ENCODE measurements around the gene C2.
A peak's percentile ranks its signal among the peaks of the same experiment; 100 is the strongest.

C2 gene

DNA sequence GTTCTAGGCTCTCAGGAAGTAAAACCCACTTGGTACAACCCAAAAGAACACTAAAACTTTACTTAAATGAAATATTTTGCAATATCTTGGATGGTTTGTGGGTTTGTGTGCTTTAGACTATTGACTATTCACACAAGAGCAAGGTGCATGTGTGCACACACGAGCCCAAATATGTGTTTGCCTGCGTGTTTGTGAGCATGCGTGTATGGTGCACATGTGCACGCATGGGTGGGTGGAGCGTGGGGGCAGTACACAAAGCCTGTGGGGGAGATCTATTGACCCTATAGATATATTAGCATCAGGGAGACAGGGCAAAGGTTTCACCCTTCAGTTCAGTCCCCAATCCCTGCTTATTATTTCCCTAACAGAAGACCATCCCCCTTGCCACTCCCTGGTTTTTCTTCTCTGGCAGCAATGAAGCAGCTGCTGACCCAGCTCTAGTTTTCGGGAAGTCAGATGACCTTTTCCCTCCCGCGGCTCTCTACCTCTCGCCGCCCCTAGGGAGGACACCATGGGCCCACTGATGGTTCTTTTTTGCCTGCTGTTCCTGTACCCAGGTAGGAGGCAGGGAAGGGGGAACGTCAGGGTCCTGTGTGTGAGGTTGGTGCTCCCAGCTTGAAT is at the start of gene C2:
Gene C2, plus strand, starts transcription at position 476 of the 621 bp plus-strand sequence. Its CDS starts 36 bp downstream, at position 512.
- no peak for DNase-seq (ENCODE audit: low spot score)

DNA sequence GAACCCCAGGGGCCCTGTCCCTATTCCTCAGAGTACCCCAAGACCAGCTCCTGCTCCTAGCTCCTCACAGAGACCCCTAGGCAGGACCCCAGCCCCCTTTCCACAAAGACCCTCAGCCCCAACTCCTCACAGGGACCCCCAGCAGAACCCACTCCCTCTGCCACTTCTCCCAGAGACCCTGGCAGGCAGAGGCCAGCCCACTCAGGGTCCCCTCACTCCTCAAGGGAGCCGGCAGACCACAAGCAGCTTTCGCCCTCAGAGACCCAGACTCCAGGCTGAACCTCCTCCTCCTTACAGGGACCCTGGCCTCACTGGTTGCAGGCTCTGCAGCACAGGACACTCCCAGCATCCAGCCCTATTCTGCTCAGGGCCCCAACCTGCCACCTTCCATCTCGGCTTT is 49.3 kb upstream of the C2 start:
- peak; percentile 1 for DNase-seq (ENCODE audit: low spot score)

GRCh38 chr6:31878726-31879125 is 48.8 kb upstream of the C2 start, which contains the start of gene SLC44A4:
SLC44A4 (minus strand) TSS chr6:31878997; CDS start chr6:31878980, 17 bp downstream.
- peak; percentile 67 for DNase-seq (ENCODE audit: low spot score)

- no peak for DNase-seq (ENCODE audit: low spot score)
These were observed 48.4 kb upstream of the C2 start for GRCh38 chr6:31879143-31879542.

DNA sequence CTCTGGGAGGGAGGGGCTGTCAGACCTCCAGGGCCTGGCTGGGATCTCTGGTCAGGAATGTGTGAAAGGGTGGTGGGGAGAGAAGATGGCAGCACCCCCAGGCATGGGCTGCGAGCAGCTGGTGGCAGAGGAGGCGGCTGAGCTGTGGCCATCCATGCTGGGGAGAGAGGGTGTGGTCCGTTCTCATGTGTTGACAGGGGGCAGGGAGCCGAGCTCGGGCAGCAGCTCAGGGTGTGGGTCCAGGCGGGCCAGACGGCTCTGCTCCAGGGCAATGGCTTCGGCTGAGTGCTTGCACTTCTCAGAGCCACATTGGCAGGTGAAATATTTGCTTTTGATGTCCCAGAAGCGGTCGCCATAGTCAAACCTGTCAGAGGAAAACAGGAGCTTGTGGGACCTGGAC is 47.6 kb upstream of the C2 start:
- DNase-seq (ENCODE audit: low spot score) = no peak

- no peak for DNase-seq (ENCODE audit: low spot score)
These were observed 46.9 kb upstream of the C2 start for GRCh38 chr6:31880616-31881015.

- no peak for DNase-seq (ENCODE audit: low spot score)
These were observed 46.2 kb upstream of the C2 start for GRCh38 chr6:31881136-31881859.

DNA sequence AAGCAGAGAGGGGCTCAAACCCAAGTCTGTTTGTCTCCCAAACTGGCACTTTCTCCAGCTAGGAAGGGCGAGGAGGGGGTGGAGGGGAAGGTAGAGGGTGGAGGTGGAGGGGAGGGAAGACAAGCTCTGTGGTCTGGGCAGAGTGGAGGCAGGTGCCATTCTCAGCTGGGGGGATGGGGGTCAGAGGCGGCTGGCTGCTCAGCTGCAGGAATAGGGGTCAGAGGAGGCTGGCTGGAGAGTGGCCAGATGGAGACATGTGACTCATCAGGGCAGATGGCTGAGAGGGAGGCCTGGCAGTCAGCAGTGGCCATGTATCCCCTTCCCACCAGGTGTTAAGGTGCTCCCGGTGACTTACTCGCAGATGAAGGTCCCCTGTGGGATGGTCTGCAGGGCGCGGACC is 45.2 kb upstream of the C2 start:
- no peak for DNase-seq (ENCODE audit: low spot score)

DNA sequence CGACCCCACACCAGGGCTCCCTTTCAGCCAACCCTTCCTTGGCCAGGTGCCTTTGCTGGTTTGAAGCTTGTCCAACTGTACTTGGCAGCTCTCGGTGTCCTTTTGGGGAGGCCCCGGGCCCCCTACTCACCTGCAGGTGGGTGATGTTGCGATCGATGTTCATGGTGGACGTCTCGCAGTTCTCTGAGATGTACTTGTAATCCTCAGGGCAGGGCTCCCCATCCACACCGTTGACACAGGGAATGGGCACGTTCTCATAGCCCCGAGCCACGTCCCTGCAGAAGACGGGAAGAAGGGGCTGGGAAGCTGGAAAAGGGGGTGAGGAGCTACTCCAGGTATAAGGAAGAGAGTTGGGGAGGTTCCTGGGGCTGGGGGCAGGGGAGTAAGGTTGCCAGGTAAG is 43.8 kb upstream of the C2 start:
- DNase-seq (ENCODE audit: low spot score) = no peak

DNA sequence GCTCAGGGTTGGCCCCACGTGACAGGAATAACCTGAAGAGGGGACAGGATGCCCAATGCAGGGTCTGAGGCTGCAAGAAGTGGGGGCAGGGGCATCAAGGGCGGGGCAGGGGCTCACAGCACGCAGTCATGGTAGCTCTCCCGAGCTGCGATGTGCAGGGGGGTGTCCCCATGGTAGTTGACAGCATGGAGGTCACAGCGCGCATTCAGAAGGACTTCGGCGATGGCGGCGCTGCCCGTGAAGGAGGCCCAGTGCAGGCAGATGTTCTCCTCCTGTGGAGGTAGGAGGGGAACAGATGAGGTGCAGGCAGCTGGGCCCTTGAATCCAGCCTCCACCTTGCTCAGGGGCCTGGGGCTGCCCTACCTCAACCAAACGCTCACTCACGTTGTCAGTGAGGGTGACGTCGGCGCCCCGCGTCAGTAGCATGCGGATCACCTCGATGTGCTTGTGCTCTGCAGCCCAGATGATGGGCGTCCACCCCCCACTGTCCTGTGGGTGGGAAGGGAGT is 42.9 kb upstream of the C2 start:
- no peak for DNase-seq (ENCODE audit: low spot score)

DNA sequence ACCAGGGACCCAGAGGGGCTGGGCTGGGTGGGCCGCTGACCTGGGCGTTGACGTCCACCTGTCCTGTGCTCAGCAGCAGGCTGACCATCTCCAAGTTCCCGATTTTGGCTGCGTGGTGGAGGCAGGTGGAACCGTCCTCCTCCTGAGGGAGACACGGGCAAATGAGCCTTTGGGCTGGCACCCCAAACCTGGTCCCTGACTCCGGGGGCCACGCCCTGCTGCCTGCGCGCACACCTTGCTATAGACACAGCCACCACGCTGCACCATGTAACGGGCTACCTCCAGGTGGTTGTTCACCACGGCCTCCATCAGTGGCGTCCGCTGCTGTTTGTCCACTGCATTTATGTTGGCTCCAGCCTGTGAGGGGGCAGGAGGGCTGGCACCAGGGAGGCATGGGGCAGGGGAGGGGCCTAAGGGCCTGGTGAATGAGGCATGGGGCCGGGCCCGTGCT is 41.0 kb upstream of the C2 start:
- no peak for DNase-seq (ENCODE audit: low spot score)

DNA sequence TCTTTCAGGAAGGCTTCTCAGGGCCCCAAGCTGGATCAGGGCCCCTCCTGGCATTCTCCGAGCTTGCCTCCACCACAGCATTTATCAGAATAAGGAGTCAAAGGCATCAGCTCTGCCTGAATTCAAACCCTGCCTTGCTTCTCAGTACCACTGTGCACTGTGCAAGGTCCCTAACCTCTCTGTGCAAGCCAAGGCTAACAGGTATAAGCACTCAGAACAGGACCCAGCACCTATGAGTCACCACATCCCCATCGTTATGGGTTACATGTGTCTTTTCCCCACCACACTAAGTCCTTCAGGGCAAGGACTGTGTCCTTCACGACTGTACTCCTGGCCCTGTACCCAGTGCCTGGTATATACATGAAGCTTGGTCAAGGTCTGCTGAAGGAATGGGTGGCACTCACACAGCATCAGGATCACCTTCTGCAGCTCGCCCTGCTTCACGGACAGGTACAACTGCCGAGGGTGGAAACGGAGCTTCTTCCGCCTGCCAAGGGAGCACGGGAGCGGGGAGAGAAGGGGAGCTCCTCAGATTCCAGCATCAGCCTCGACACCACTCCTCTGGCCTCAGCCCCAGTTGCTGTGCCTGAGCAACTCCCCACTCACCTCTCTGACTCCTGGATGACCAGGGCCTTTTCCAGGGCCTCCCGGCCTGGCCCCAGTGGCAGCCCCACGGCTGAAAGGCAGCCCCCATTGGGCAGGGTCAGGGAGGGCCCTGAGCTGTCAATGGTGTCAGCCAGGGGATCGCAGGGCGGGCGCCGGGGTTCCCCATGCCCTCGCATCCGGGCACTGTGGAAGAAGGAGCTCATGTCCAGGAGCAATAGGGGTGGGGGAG is 40.1 kb upstream of the C2 start:
- no peak for DNase-seq (ENCODE audit: low spot score)

GRCh38 chr6:31888276-31889258 is 39.0 kb upstream of the C2 start:
- peak; percentile 86 for DNase-seq (ENCODE audit: low spot score)

DNA sequence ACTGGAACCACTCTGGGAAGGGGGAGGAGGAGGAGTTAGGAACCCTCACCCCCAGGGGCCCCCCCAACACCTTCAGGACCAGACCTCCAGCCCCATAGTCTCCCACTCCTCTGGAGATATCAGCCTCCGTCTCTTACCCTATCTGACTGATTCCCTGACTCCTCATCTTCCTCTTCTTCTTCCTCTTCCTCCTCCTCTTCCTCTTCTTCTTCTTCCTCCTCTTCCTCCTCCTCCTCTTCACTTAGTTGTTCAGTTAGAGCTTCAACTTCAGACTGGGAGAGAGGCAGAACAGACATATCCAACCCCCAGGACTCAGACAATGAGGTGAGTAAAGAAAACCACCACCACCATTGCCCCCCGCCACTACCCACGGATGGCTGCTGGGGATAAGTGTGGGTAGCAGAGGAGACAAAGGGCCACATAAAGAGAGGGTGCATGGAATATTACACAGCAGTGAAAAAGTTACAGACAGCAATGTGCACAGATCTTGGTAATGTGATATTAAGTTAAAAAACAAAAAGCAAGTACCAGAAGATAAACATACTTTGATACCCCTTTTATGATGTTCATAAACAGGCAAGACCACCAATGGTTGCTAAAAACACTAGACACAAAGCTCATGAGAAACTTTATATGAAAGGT is 38.1 kb upstream of the C2 start:
- DNase-seq (ENCODE audit: low spot score) = no peak

DNA sequence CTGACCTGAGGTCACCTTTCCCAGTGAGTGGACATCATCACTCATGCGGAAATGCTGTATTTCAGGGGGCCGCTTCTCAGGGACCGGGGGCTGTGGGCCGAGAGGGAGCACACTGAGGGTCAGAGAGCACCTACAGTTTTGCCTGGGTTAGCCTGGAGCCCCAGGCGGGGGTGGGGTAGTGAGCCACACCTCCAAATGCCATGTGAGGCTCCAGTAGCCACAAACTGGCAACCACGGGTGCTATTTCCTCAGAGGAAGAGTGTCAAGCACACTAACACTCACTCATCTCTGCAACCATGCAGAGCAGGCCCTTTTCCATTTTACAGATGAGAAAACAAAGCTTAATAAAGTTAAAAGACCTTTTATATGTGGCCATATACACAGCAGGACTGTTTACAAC is 34.7 kb upstream of the C2 start:
- DNase-seq (ENCODE audit: low spot score) = no peak

- no peak for DNase-seq (ENCODE audit: low spot score)
These were observed 31.0 kb upstream of the C2 start for GRCh38 chr6:31896493-31896855.

DNA sequence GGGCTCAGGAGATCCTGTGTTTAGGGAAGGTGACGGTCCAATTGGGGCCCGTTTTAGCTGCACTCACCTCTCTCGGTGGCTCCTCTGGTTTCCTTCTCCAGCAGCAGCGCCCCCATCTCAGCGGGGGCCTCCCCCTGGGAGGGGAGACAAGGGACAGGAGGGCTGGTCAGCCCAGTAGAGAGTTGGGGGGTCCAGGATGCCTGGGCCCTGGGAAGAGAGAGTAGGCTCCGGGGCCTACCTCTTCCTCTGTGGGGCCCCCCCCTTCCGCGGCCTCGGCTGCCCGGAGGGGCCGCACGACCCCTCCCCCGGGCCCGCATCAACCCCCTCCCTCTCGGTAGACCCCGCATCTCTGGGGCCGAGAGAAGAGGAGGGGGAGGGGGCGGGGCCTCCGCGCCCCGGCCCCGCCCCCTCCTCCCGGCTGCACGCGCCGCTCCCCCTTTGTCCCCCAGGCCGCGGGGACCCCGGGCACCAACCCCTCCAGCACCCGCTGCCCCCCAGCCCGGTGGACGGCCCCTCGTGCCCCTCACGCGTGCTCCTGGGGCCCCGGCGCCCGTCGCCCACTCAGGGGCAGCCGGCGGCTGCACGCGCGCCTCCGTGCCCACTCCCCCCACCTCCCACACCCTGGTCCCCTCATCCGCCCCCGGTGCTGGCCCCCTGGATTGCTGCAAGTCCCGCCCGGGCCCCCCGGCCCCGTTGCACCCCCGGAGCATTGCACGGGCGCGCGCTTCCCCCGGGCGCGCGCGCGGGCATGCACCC is 30.5 kb upstream of the C2 start:
- peak; percentile 82 for DNase-seq (ENCODE audit: low spot score)

- DNase-seq (ENCODE audit: low spot score) = peak; percentile 86
These were observed 29.7 kb upstream of the C2 start, which contains the start of gene EHMT2 for GRCh38 chr6:31897612-31898382. EHMT2 (minus strand) TSS chr6:31897698; CDS start chr6:31897677, 21 bp downstream.

- no peak for DNase-seq (ENCODE audit: low spot score)
These were observed 29.0 kb upstream of the C2 start for GRCh38 chr6:31898383-31899011.
